SK-MEL-5 (cell line): ENCODE data around the gene ATOH8. TPM values are rescaled to one million over a fixed set of nuclear protein-coding genes. Genes with fewer than 3 reads are reported as not detected.

Experiments
- DNase-seq: peaks from one replicate; pipeline ENCODE4 v3.0.0-alpha.2; 2016; ENCODE audit warnings: low read depth, low spot score
- in situ Hi-C: cut with HindIII; loops from 2 replicates; pipeline ENCODE4 v1.10.0; 2016; ENCODE audit warnings: low sequenced_read_pairs, high pct_unique_total_duplicates, low pct_unique_long_range_greater_than_20kb
- total RNA-seq: library from RNA; depleted of rRNA; stranded (reverse); fragments of >200 nt; shearing (Covaris generic); gene quantifications from 2 replicates; pipeline ENCODE4 v1.2.3, GENCODE V29; 2014

ATOH8 gene
- total RNA-seq, 1 experiment from 2014 or later, result 16.9 TPM

- in situ Hi-C loops, result no loop called here
- no peak for DNase-seq
Observed at GRCh38 chr2:85744741-85745601, 8.8 kb upstream of the ATOH8 start.

GRCh38 chr2:85745619-85746018 lies 8.2 kb upstream of the ATOH8 start:
- in situ Hi-C loops, result no loop called here
- no peak for DNase-seq

DNA sequence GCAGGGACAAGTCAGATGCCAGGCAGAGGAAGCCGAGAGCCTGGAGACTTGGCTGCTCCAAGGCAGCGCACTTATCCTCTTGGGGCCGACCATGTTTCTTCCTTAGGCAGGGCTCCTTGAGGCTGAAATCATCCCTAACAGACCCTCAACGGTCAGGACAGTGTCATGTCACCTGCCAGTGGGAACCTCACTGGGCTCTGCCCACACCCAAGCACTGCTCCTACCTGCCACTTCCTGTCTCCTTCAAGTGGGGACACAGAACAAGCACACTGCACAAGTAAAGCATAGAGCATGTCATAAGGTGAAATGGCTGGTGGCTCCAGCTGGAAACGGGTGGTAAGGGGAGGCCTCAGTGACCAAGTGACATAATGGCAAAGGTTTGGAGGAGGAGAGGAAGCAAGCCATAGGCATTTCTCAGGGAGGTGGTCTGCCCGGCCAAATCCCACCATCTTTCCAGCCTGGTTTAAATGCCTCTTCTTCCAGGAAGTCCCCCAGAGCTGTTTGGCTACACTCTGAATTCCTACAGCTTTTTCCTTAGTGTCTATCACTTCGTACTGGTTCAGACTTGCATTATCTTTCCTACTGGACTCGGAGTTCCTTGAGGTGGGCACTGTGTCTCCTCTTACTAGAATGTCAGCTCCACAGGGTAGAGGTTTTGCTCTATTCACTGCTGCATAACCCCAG lies 7.3 kb upstream of the ATOH8 start:
- in situ Hi-C loops, result no loop called here
- no peak for DNase-seq

DNA sequence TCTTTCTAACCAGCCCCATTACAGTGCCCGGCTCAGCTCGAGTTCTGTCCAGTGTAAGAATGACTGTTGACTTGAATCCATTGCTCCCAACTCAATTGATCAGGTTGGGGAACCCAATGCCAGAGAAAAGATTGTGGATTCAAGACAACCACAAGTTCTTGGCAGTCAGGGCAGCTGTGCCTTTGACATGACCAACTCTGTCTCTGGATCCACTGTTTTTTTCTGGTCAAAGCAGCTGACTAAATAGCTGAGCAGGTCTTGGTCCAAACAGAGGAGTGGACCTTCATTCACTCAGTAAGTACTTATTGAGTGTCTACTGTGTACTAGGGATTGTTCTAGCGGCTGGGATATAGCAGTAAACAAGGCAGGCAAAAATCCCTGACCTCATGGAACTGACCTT lies 6.3 kb upstream of the ATOH8 start:
- no peak for DNase-seq
- in situ Hi-C loops, result no loop called here

- no peak for DNase-seq
- in situ Hi-C loops, result no loop called here
Observed at GRCh38 chr2:85748039-85748734, 5.6 kb upstream of the ATOH8 start.

DNA sequence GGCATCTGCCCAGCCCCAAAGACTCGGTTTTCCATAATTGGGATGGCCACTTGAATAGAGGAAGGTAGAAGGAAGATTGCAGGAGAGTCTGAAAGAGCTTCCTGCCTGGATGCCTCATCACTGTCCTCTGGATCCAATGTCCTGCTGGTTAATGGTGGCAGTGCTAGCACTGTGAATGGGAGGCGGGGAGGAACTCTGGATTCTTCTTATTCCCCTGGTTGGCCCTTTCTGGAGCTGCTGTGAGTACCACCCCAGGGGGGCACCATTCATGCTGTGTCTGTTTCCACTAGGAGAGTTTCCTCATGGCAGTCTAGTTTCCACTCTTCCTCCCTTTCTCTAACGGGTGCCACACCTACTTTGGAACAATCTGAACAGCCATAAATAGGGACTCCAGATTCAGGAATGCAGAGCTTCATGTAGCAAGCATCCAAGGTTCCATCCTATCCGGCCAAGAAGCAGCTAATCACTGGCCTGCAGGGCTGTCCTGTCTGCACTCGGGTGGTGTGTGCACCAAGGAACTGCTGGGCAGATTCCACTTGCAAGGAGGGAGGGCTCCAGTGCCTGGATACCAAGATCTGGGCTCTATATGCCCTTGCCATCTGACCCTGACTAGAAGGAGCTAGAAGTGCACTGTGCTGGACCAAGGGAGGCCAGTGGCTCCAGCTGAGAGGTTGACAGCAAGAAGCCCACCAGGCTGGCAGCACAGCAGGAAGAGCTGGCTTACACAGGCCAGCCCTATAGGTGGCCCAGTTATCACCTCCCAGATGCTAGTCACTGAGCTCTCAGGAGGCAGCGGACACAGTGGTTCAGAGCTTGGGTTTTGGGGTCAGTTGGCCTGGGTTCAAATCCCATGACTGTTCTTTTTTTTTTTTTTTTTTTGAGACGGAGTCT lies 4.6 kb upstream of the ATOH8 start:
- no peak for DNase-seq
- in situ Hi-C loops, result no loop called here

GRCh38 chr2:85750587-85751575 lies 2.9 kb upstream of the ATOH8 start:
- in situ Hi-C loops, result no loop called here
- peak; percentile 79 for DNase-seq

GRCh38 chr2:85751627-85752026 lies 2.2 kb upstream of the ATOH8 start:
- in situ Hi-C loops, result no loop called here
- no peak for DNase-seq

DNA sequence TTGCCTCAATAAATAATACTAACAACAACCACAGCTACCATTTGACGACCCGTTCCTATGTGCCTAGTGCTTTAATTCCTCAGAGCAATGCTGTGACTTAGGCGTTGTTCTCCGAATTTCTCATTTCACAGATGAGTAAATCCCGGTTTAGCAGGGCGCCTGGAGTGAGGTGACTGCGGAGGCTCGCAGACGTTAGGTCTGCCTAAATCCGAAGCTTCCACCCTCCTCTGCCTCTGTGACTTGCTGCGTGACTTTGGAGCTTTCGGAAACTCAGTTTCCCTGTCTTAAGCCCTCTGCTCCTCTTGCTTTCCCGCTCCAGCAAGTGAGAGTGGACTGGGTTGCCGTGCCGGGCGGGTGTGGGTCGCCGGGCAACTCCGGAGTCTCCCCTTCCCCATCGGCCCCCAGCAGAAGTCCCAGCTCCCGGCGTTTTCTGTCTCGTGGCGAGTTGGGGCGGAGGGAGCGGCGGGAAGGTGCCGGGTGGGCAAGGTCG lies 711 bp upstream of the ATOH8 start:
- in situ Hi-C loops, result no loop called here
- no peak for DNase-seq

DNA sequence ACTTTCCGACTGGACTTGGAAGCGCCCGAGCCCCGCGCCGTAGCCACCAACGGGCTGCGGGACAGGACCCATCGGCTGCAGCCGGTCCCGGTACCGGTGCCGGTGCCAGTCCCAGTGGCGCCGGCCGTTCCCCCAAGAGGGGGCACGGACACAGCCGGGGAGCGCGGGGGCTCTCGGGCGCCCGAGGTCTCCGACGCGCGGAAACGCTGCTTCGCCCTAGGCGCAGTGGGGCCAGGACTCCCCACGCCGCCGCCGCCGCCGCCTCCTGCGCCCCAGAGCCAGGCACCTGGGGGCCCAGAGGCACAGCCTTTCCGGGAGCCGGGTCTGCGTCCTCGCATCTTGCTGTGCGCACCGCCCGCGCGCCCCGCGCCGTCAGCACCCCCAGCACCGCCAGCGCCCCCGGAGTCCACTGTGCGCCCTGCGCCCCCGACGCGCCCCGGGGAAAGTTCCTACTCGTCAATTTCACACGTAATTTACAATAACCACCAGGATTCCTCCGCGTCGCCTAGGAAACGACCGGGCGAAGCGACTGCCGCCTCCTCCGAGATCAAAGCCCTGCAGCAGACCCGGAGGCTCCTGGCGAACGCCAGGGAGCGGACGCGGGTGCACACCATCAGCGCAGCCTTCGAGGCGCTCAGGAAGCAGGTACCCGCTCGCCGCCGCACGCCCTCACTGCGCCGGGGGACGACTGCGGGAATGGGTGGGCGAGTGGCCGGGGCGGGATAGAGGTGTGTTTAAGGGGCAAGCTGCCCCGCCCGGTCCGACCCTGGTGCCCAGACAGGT lies 713 bp downstream of the ATOH8 start:
- in situ Hi-C loops, result no loop called here
- no peak for DNase-seq

GRCh38 chr2:85755122-85756027 lies 1.6 kb downstream of the ATOH8 start:
- in situ Hi-C loops, result no loop called here
- DNase-seq, result no peak

- DNase-seq, result no peak
- in situ Hi-C loops, result no loop called here
Observed at GRCh38 chr2:85756195-85756594, 2.4 kb downstream of the ATOH8 start.

- DNase-seq, result no peak
- in situ Hi-C loops, result no loop called here
Observed at GRCh38 chr2:85756822-85757435, 3.1 kb downstream of the ATOH8 start.

DNA sequence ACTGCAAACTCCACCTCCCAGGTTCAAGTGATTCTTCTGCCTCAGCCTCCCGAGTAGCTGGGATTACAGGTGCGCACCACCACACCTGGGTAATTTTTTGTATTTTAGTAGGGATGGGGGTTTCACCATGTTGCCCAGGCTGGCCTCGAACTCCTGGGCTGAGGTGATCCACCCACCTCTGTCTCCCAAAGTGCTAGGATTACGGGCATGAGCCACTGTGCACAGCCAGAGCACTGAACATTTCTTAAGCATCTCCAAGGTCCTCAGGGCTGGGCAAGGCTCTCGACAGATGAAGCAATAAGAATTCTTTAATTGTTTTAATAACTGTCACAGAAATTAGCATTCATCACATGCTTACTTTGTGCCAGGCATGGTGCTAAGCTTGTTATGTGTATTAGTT lies 4.1 kb downstream of the ATOH8 start:
- no peak for DNase-seq
- in situ Hi-C loops, result no loop called here
